Keratinocyte (primary cell): ENCODE measurements around the gene OR6C1. TPM values are rescaled to one million over a fixed set of nuclear protein-coding genes. Genes with fewer than 3 reads are reported as not detected.

ENCODE experiments used
- DNase-seq: peaks from one replicate; pipeline ENCODE4 v3.0.0-alpha.2; 2011; ENCODE audit warnings: low read depth, missing footprints, low spot score
- FAIRE-seq: peaks from 2 replicates; lab custom pipeline; 2011; peaks lifted over from hg19 to GRCh38; lab: Jason Lieb, UNC
- H2AFZ ChIP-seq: 2 replicates; pipeline ENCODE4 v1.6.0; 2012; ENCODE audit warnings: low read length, control low read depth, inconsistent platforms; ENCODE audit not compliant: control insufficient read depth
- H3K27ac ChIP-seq: 2 replicates; pipeline ENCODE4 v1.5.1; 2011; ENCODE audit warnings: low read length; ENCODE audit not compliant: control insufficient read depth, insufficient read depth
- H3K27me3 ChIP-seq: 3 replicates; pipeline ENCODE4 v1.6.0; 2011; ENCODE audit warnings: low read length; ENCODE audit not compliant: control insufficient read depth, insufficient read depth; ENCODE audit errors: extremely low read depth
- H3K36me3 ChIP-seq, 2 experiments: 2 replicates in 1 of 2; 3 replicates in 1 of 2; pipeline ENCODE4 v1.5.1; 2011; ENCODE audit warnings: low read length in 2 of 2, mild to moderate bottlenecking in 1 of 2; ENCODE audit not compliant: control insufficient read depth in 2 of 2, insufficient read depth in 2 of 2; ENCODE audit errors: extremely low read depth in 1 of 2
- H3K4me1 ChIP-seq: 3 replicates; pipeline ENCODE4 v1.5.1; 2011; ENCODE audit warnings: low read length; ENCODE audit not compliant: control insufficient read depth, insufficient read depth; ENCODE audit errors: extremely low read depth
- H3K4me2 ChIP-seq: 3 replicates; pipeline ENCODE4 v1.6.0; 2011; ENCODE audit warnings: low read depth, low read length; ENCODE audit not compliant: control insufficient read depth, insufficient read depth; ENCODE audit errors: extremely low read depth
- H3K4me3 ChIP-seq, 3 experiments: fragments of 200-600 bp in 1 of 3; sonication (generic) in 1 of 3; 2 replicates in 2 of 3; 3 replicates in 1 of 3; pipeline ENCODE4 v1.5.1; 2011 to 2016; ENCODE audit warnings: low read length in 3 of 3, mild to moderate bottlenecking in 3 of 3, control low read depth in 2 of 3, inconsistent platforms in 1 of 3, low read depth in 1 of 3, mixed read lengths in 1 of 3, mixed run types in 1 of 3, moderate library complexity in 1 of 3; ENCODE audit not compliant: control insufficient read depth in 2 of 3, insufficient read depth in 2 of 3; ENCODE audit errors: extremely low read depth in 1 of 3
- H3K79me2 ChIP-seq: 2 replicates; pipeline ENCODE4 v1.6.0; 2012; ENCODE audit warnings: low read length; ENCODE audit not compliant: control insufficient read depth, insufficient read depth
- H3K9ac ChIP-seq: 3 replicates; pipeline ENCODE4 v1.6.0; 2011; ENCODE audit warnings: low read length; ENCODE audit not compliant: control insufficient read depth, insufficient read depth; ENCODE audit errors: extremely low read depth
- H3K9me1 ChIP-seq: 3 replicates; pipeline ENCODE4 v1.6.0; 2011; ENCODE audit warnings: low read length; ENCODE audit not compliant: control insufficient read depth, insufficient read depth; ENCODE audit errors: extremely low read depth
- H3K9me3 ChIP-seq: 2 replicates; pipeline ENCODE4 v1.5.1; 2012; ENCODE audit warnings: low read depth, low read length; ENCODE audit not compliant: control insufficient read depth
- H4K20me1 ChIP-seq: 3 replicates; pipeline ENCODE4 v1.6.0; 2011; ENCODE audit warnings: low read length; ENCODE audit not compliant: control insufficient read depth, insufficient read depth; ENCODE audit errors: extremely low read depth
- EZH2 ChIP-seq: IDR thresholded peaks from one replicate; pipeline ENCODE4 v1.6.1; 2012; ENCODE audit warnings: inconsistent platforms, mild to moderate bottlenecking, low read length, moderate library complexity
- dilution Hi-C: fragments of 300-500 bp; cut with MboI; formaldehyde crosslinking; loops from one replicate; pipeline ENCODE4 v1.7.0; 2020; ENCODE audit warnings: low sequenced_read_pairs; ENCODE audit not compliant: extremely low pct_ligation_motif_present
- polyA plus RNA-seq, 5 experiments: library from polyadenylated mRNA; depleted of rRNA in 3 of 5; stranded (reverse) in 3 of 5; stranded (forward) in 1 of 5; unstranded in 1 of 5; fragments of >200 nt; gene quantifications; 1 replicate in 1 of 5; 2 replicates in 3 of 5; 3 replicates in 1 of 5; pipeline versions ENCODE4 v1.2.1 to v1.2.3, GENCODE V29; 2011 to 2012; ENCODE audit warnings: missing spikeins in 2 of 5, low read depth in 1 of 5, low replicate concordance in 1 of 5
- TF ChIP-seq, protein P1 (sequence below), 3 experiments: IDR thresholded peaks in 1 of 3; conservative IDR thresholded peaks in 1 of 3; optimal IDR thresholded peaks in 1 of 3; 2 replicates in 2 of 3; 3 replicates in 1 of 3; pipeline versions ENCODE3 to v1.5.1; 2011; ENCODE audit warnings: low read length in 3 of 3, mild to moderate bottlenecking in 3 of 3, moderate library complexity in 2 of 3, control low read depth in 1 of 3, inconsistent platforms in 1 of 3; ENCODE audit not compliant: insufficient read depth in 2 of 3; ENCODE audit errors: extremely low read depth in 1 of 3

The OR6C1 gene
- polyA plus RNA-seq, 1 donor (not counting 4 experiments of a cell fraction or from before 2014, with no cell fraction given) = not detected

DNA sequence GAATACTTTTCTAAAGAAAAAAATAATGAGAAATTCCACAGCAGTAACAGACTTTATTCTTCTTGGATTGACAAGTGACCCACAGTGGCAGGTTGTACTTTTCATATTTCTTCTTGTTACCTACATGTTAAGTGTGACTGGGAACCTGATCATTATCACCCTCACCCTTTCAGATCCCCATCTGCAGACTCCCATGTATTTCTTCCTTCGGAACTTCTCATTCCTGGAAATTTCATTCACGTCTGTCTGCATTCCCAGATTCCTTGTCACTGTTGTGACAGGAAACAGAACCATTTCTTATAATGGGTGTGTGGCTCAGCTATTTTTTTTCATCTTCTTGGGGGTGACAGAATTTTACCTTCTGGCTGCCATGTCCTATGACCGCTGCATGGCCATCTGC is 50.9 kb downstream of the OR6C1 start:
- H3K27ac ChIP-seq = no peak overlapping the region
- no peaks in the 10 kb centered on the region for H4K20me1 ChIP-seq
- DNase-seq = no peak
- H3K27me3 ChIP-seq = no peaks in the 10 kb centered on the region
- no peak overlapping the region for H2AFZ ChIP-seq
- H3K9me3 ChIP-seq = no peaks in the 10 kb centered on the region
- no peaks in the 10 kb centered on the region for H3K36me3 ChIP-seq
- no peak overlapping the region for H3K4me2 ChIP-seq
- no peak overlapping the region for H3K4me3 ChIP-seq
- dilution Hi-C loops = no loop called here
- H3K4me1 ChIP-seq = no peaks in the 10 kb centered on the region
- H3K79me2 ChIP-seq = no peaks in the 10 kb centered on the region
- no peak for FAIRE-seq
- no peaks in the 10 kb centered on the region for H3K9me1 ChIP-seq
- no peak overlapping the region for H3K9ac ChIP-seq
- TF ChIP-seq, protein P1, sequence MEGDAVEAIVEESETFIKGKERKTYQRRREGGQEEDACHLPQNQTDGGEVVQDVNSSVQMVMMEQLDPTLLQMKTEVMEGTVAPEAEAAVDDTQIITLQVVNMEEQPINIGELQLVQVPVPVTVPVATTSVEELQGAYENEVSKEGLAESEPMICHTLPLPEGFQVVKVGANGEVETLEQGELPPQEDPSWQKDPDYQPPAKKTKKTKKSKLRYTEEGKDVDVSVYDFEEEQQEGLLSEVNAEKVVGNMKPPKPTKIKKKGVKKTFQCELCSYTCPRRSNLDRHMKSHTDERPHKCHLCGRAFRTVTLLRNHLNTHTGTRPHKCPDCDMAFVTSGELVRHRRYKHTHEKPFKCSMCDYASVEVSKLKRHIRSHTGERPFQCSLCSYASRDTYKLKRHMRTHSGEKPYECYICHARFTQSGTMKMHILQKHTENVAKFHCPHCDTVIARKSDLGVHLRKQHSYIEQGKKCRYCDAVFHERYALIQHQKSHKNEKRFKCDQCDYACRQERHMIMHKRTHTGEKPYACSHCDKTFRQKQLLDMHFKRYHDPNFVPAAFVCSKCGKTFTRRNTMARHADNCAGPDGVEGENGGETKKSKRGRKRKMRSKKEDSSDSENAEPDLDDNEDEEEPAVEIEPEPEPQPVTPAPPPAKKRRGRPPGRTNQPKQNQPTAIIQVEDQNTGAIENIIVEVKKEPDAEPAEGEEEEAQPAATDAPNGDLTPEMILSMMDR (optimal IDR thresholded peaks at IDR 0.05 in 1 of 3, IDR thresholded peaks at IDR 0.05 in 1 of 3, conservative IDR thresholded peaks at IDR 0.05 in 1 of 3; ENCODE audit: extremely low read depth in 1 of 3, insufficient read depth in 2 of 3, low read length in 3 of 3) = no peak
- no peak for TF ChIP-seq EZH2

Other genes with a start within 250 kb of the OR6C1 start
- not detected in 3 replicates for gene OR9K2, start 187.9 kb upstream of the OR6C1 start, polyA plus RNA-seq
- gene OR10A7, start 93.3 kb upstream of the OR6C1 start, polyA plus RNA-seq = not detected in 3 replicates
- gene OR6C74, start 69.7 kb upstream of the OR6C1 start, polyA plus RNA-seq = not detected in 3 replicates
- not detected in 3 replicates for gene OR6C6, start 17.8 kb upstream of the OR6C1 start, polyA plus RNA-seq
- gene OR6C3, start 16.4 kb downstream of the OR6C1 start, polyA plus RNA-seq = not detected in 3 replicates
- gene OR6C75, start 48.6 kb downstream of the OR6C1 start, polyA plus RNA-seq = not detected in 3 replicates
- gene OR6C65, start 86.2 kb downstream of the OR6C1 start, polyA plus RNA-seq = not detected in 3 replicates
- gene OR6C76, start 111.9 kb downstream of the OR6C1 start, polyA plus RNA-seq = not detected in 3 replicates
- not detected in 3 replicates for gene OR6C2, start 129.7 kb downstream of the OR6C1 start, polyA plus RNA-seq
- gene OR6C70, start 155.8 kb downstream of the OR6C1 start, polyA plus RNA-seq = not detected in 3 replicates
- not detected in 3 replicates for gene OR6C68, start 178.0 kb downstream of the OR6C1 start, polyA plus RNA-seq
- gene OR6C4, start 235.3 kb downstream of the OR6C1 start, polyA plus RNA-seq = not detected in 3 replicates